ENCODE data around the gene RBM20.

Gene RBM20

GRCh38 chr10:110812583-110812982 lies 168.4 kb downstream of the RBM20 start:
- peaks cover 22% of the 10 kb centered on the region for H3K4me1 Mint-ChIP-seq
- no peak overlapping the region for H3K4me3 Mint-ChIP-seq
- H3K27ac Mint-ChIP-seq = no peak overlapping the region
- H3K36me3 Mint-ChIP-seq (ENCODE audit: low read depth) = peaks cover 7% of the 10 kb centered on the region
- TF ChIP-seq CTCF (IDR thresholded peaks at IDR 0.05; ENCODE audit: unreplicated experiment in 3 of 3) = no peak
- H3K9me3 Mint-ChIP-seq = no peaks in the 10 kb centered on the region
- H3K27me3 Mint-ChIP-seq (ENCODE audit: low read depth) = peaks cover 8% of the 10 kb centered on the region

GRCh38 chr10:110813743-110814472 lies 169.8 kb downstream of the RBM20 start:
- TF ChIP-seq CTCF (IDR thresholded peaks at IDR 0.05; ENCODE audit: unreplicated experiment in 3 of 3) = no peak
- peaks cover 7% of the 10 kb centered on the region for H3K36me3 Mint-ChIP-seq (ENCODE audit: low read depth)

GRCh38 chr10:110815354-110816004 lies 171.3 kb downstream of the RBM20 start:
- peaks cover 4% of the 10 kb centered on the region for H3K27me3 Mint-ChIP-seq (ENCODE audit: low read depth)

More at GRCh38 chr10:110813743-110814472, 169.8 kb downstream of the RBM20 start:
- Mint-ChIP-seq H3K27ac (no peak overlapping the region), H3K27me3 (ENCODE audit: low read depth) (peaks cover 4% of the 10 kb centered on the region), H3K4me1 (peaks cover 34% of the 10 kb centered on the region), H3K9me3 (no peaks in the 10 kb centered on the region), H3K4me3 (no peak overlapping the region)

GRCh38 chr10:110817614-110818013 lies 173.5 kb downstream of the RBM20 start:
- Mint-ChIP-seq H3K4me3 (no peak overlapping the region), H3K9me3 (no peaks in the 10 kb centered on the region), H3K27me3 (ENCODE audit: low read depth) (peaks cover 4% of the 10 kb centered on the region), H3K4me1 (peaks cover 71% of the 10 kb centered on the region), H3K36me3 (ENCODE audit: low read depth) (peaks cover 5% of the 10 kb centered on the region), H3K27ac (peak overlapping the region; percentile 34 to 97 (median 86))
- TF ChIP-seq CTCF (IDR thresholded peaks at IDR 0.05; ENCODE audit: unreplicated experiment in 3 of 3) = no peak

More at GRCh38 chr10:110815354-110816004, 171.3 kb downstream of the RBM20 start:
- Mint-ChIP-seq H3K36me3 (ENCODE audit: low read depth) (peaks cover 7% of the 10 kb centered on the region), H3K4me1 (peaks cover 50% of the 10 kb centered on the region), H3K27ac (peak overlapping the region; percentile 8 to 31 (median 17)), H3K9me3 (no peaks in the 10 kb centered on the region), H3K4me3 (no peak overlapping the region)
- no peak for TF ChIP-seq CTCF (IDR thresholded peaks at IDR 0.05; ENCODE audit: unreplicated experiment in 3 of 3)

GRCh38 chr10:110818311-110819256 lies 174.4 kb downstream of the RBM20 start:
- Mint-ChIP-seq H3K4me1 (peaks cover 80% of the 10 kb centered on the region), H3K27me3 (ENCODE audit: low read depth) (peaks cover 4% of the 10 kb centered on the region), H3K9me3 (no peaks in the 10 kb centered on the region), H3K36me3 (ENCODE audit: low read depth) (no peaks in the 10 kb centered on the region), H3K27ac (peak overlapping the region; percentile 66 to 97 (median 79)), H3K4me3 (peak overlapping the region in 1 of 3 experiments; percentile 61)
- no peak for TF ChIP-seq CTCF (IDR thresholded peaks at IDR 0.05; ENCODE audit: unreplicated experiment in 3 of 3)
